Astrocyte of the spinal cord (primary cell): ENCODE results near the gene DMRT3.
A peak's percentile ranks its signal among the peaks of the same experiment; 100 is the strongest.
"Not testable (repeated sequence)": the region's sequence is repeated elsewhere in the genome, so short reads cannot be mapped to it uniquely, and the experiment has no call there.

Experiments
- DNase-seq: peaks from one replicate; pipeline ENCODE4 v3.0.0; 2011; ENCODE audit warnings: low read depth, low spot score
- H3K4me3 ChIP-seq: 2 replicates; pipeline ENCODE4 v1.5.1; 2011; ENCODE audit warnings: low read depth, mild to moderate bottlenecking, low read length, moderate library complexity
- CTCF ChIP-seq: IDR thresholded peaks from 2 replicates; pipeline ENCODE4 v1.5.1; 2012; ENCODE audit warnings: low read depth, mild to moderate bottlenecking, low read length, inconsistent platforms
- in situ Hi-C: cut with HindIII; loops from 2 replicates; pipeline ENCODE4 v1.10.0; 2017; ENCODE audit warnings: low sequenced_read_pairs

DMRT3 gene

DNA sequence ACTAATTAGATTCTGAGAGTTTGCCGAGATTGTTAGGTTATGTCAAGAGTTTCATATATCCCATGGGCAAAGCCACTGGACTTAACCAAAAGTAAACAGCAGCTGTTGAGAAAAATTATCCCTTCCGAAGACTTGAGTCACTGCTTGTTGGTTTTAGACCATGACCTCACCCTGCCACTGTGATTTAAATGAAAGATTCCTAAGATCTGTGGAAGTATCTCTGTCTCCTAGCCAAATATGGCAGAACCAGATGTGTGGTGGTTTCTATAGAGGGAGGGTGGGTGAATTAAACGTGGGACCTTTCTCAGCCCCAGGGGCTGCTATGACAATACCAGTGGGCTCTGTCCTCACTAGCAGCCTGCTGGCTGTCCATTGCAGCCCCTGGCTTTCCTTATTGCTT, 19.3 kb downstream of the DMRT3 start:
- in situ Hi-C loops: no loop called here
- peak; percentile 70 for DNase-seq
- H3K4me3 ChIP-seq: no peak overlapping the region
- no peak for TF ChIP-seq CTCF

GRCh38 chr9:998299-999110, 22.1 kb downstream of the DMRT3 start:
- in situ Hi-C loops, DNase-seq, H3K4me3 ChIP-seq: not testable (repeated sequence)
- peak; percentile 30 for TF ChIP-seq CTCF

DNA sequence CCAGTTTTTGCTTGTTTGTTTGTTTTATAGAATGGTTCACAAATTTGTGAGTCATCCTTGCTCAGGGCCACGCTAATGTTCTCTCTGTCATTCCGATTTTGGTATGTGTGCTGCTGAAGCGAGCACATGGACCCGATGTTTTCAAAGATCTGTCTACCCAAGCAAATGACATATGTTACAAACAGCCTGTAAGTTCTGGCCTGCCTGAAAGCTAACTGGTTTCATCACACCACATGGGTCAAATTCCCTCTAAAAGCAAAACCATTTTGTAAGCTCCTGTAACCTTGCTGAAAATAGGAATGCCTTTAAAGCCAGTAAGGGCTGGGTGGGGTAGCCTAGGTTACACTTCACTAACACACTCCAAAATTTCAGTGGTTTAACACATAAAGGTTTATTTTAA, 25.4 kb downstream of the DMRT3 start:
- in situ Hi-C loops: no loop called here
- DNase-seq: no peak
- no peak for TF ChIP-seq CTCF
- no peak overlapping the region for H3K4me3 ChIP-seq

GRCh38 chr9:1002678-1003077, 26.2 kb downstream of the DMRT3 start:
- H3K4me3 ChIP-seq: no peak overlapping the region
- DNase-seq: no peak
- in situ Hi-C loops: no loop called here
- no peak for TF ChIP-seq CTCF

DNA sequence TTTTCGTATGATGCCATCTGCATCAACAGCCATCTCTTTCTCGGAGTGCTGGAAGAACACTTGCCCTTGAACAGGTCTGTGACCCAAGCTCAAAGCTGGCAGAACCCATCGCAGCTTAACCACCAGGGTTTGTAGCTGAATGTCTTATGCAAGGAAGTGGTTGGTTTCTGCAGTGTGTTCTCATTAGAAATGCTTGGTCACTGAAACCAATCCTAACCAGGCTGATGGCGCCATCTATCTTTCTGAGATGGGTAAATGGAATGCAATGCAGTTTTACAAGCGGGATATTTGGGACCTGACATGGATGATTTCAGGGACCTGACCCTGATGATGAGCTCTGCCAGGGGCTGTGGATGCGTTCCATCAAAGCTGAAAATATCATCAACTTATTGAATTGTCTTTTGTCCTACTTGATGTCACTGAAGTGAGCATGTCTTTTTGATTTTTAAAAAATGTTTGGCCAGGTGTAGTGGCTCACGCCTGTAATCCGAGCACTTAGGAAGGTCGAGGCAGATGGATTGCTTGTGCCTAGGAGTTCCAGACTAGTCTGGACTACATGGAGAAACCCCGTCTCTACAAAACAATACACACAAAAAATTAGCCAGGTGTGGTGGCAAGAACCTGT, 28.7 kb downstream of the DMRT3 start:
- peak; percentile 43 for DNase-seq
- TF ChIP-seq CTCF: peak; percentile 65
- no peak overlapping the region for H3K4me3 ChIP-seq
- in situ Hi-C loops: no loop called here

GRCh38 chr9:1007312-1007711, 30.9 kb downstream of the DMRT3 start:
- no peak for TF ChIP-seq CTCF

More at GRCh38 chr9:1007312-1007711, 30.9 kb downstream of the DMRT3 start:
- no peak overlapping the region for H3K4me3 ChIP-seq
- DNase-seq: no peak
- in situ Hi-C loops: no loop called here
